ENCODE results near the gene STK39.
A peak's percentile ranks its signal among the peaks of the same experiment; 100 is the strongest.

Gene STK39

GRCh38 chr2:168118733-168119514 is 128.5 kb downstream of the STK39 start:
- H3K4me3 ChIP-seq (replicated peaks; ENCODE audit: insufficient read depth, low read length): no peak overlapping the region
- no peaks in the 10 kb centered on the region for H3K27me3 ChIP-seq (ENCODE audit: insufficient read depth, poor library complexity, severe bottlenecking)
- peak; percentile 17; the same call in 1 of the 2 replicates for TF ChIP-seq SPI1 (IDR thresholded peaks at IDR 0.05; ENCODE audit: borderline replicate concordance, low read depth)
- no peak for TF ChIP-seq GABPA (IDR thresholded peaks at IDR 0.05; ENCODE audit: low read depth)
- TF ChIP-seq CTCF (IDR thresholded peaks at IDR 0.05; ENCODE audit: insufficient read depth, low read length): peak; percentile 8
- TF ChIP-seq POLR2AphosphoS5 (IDR thresholded peaks at IDR 0.05; ENCODE audit: low read depth): no peak
- TF ChIP-seq REST (IDR thresholded peaks at IDR 0.05; ENCODE audit: insufficient replicate concordance, low read depth): no peak
- DNase-seq (ENCODE audit: low read depth in 1 of 2, low spot score in 1 of 2): peak in 1 of 2 experiments; percentile 57
- H3K27ac ChIP-seq (replicated peaks): no peak overlapping the region

- no peak for TF ChIP-seq GABPA (IDR thresholded peaks at IDR 0.05; ENCODE audit: low read depth)
- no peak for TF ChIP-seq POLR2AphosphoS5 (IDR thresholded peaks at IDR 0.05; ENCODE audit: low read depth)
- TF ChIP-seq REST (IDR thresholded peaks at IDR 0.05; ENCODE audit: insufficient replicate concordance, low read depth): no peak
- TF ChIP-seq CTCF (IDR thresholded peaks at IDR 0.05; ENCODE audit: insufficient read depth, low read length): no peak
- no peak for TF ChIP-seq SPI1 (IDR thresholded peaks at IDR 0.05; ENCODE audit: borderline replicate concordance, low read depth)
- H3K27ac ChIP-seq (replicated peaks): no peak overlapping the region
- H3K4me3 ChIP-seq (replicated peaks; ENCODE audit: insufficient read depth, low read length): no peak overlapping the region
- no peaks in the 10 kb centered on the region for H3K27me3 ChIP-seq (ENCODE audit: insufficient read depth, poor library complexity, severe bottlenecking)
- no peak for DNase-seq (ENCODE audit: low read depth in 1 of 2, low spot score in 1 of 2)
Observed at GRCh38 chr2:168116448-168116847, 130.9 kb downstream of the STK39 start.

GRCh38 chr2:168114619-168115018 is 132.8 kb downstream of the STK39 start:
- no peaks in the 10 kb centered on the region for H3K27me3 ChIP-seq (ENCODE audit: insufficient read depth, poor library complexity, severe bottlenecking)
- no peak overlapping the region for H3K27ac ChIP-seq (replicated peaks)
- TF ChIP-seq CTCF (IDR thresholded peaks at IDR 0.05; ENCODE audit: insufficient read depth, low read length): no peak
- no peak for TF ChIP-seq REST (IDR thresholded peaks at IDR 0.05; ENCODE audit: insufficient replicate concordance, low read depth)
- no peak for TF ChIP-seq GABPA (IDR thresholded peaks at IDR 0.05; ENCODE audit: low read depth)
- TF ChIP-seq SPI1 (IDR thresholded peaks at IDR 0.05; ENCODE audit: borderline replicate concordance, low read depth): no peak
- no peak for TF ChIP-seq POLR2AphosphoS5 (IDR thresholded peaks at IDR 0.05; ENCODE audit: low read depth)

More at GRCh38 chr2:168114619-168115018, 132.8 kb downstream of the STK39 start:
- DNase-seq (ENCODE audit: low read depth in 1 of 2, low spot score in 1 of 2): no peak
- no peak overlapping the region for H3K4me3 ChIP-seq (replicated peaks; ENCODE audit: insufficient read depth, low read length)

Measured in HL-60 (cell line).